Measurements from ENCODE around the gene OAS1. TPM values are rescaled to one million over a fixed set of nuclear protein-coding genes. Genes with fewer than 3 reads are reported as not detected.

Gene OAS1
- total and polyA plus RNA-seq, 2 donors (not counting 3 experiments of a cell fraction or from before 2014, with no cell fraction given): 5.7 to 6.4 TPM

DNA sequence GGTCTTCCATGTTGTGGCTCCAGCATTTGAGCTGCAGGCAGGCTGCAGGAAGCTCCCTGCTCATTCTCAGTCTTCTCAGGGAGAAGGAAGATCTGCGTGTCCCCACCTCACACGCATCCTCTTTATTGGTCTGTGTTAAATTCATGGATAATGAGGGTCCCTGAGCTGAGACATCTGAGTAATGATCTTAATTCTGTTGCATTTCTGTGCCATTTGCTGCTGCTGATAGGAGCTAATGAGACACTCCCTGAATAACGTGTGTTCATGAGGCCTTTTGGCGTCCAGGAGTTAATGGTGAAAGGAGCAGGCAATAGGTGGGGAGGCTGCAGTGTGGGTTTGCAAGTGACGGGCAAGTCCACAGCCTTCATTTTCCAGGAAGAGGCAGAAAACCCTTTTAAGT, 46.6 kb upstream of the OAS1 start:
- no peaks in the 10 kb centered on the region for H3K4me1 ChIP-seq (ENCODE audit: control insufficient read depth, extremely low read depth, insufficient read depth, low read length)
- CTCF ChIA-PET: interaction anchor here (1.5 kb wide), 1 partner anchor 170 kb away, joined by 3 read pairs; no protein-coding TSS in a partner anchor
- no peaks in the 10 kb centered on the region for H3K36me3 ChIP-seq (ENCODE audit: control insufficient read depth in 2 of 2, extremely low read depth in 1 of 2, insufficient read depth in 2 of 2, low read length in 2 of 2)
- no peaks in the 10 kb centered on the region for H3K27me3 ChIP-seq (ENCODE audit: control insufficient read depth in 2 of 2, insufficient read depth in 2 of 2, low read length in 2 of 2)
- H3K4me3 ChIP-seq (replicated peaks in 1 of 3; ENCODE audit: insufficient read depth in 1 of 3, low read depth in 1 of 3, low read length in 3 of 3): no peak overlapping the region
- H3K9ac ChIP-seq (replicated peaks; ENCODE audit: extremely low read depth, insufficient read depth, low read length): no peak overlapping the region
- FAIRE-seq: no peak
- no peaks in the 10 kb centered on the region for H4K20me1 ChIP-seq (replicated peaks; ENCODE audit: control insufficient read depth, extremely low read depth, insufficient read depth, low read length)
- intact Hi-C loops (cut with micrococcal nuclease): no loop called here
- H3K27ac ChIP-seq (ENCODE audit: insufficient read depth, low read depth, low read length): no peak overlapping the region
- dilution Hi-C loops (cut with MboI; ENCODE audit: extremely low pct_ligation_motif_present, low sequenced_read_pairs): no loop called here
- no peaks in the 10 kb centered on the region for H3K79me2 ChIP-seq (ENCODE audit: control insufficient read depth, insufficient read depth, low read length)
- BruUV-seq (replicated peaks): no TSS peak
- no peak overlapping the region for H3K4me2 ChIP-seq (ENCODE audit: insufficient read depth, low read length)
- POLR2A ChIA-PET: no interaction called here
- no peaks in the 10 kb centered on the region for H3K9me3 ChIP-seq (replicated peaks; ENCODE audit: control insufficient read depth, insufficient read depth, low read length)
- no peak for TF ChIP-seq EZH2 (IDR thresholded peaks at IDR 0.05; ENCODE audit: borderline replicate concordance, low read depth, low read length, severe bottlenecking)
- TF ChIP-seq FOS (IDR thresholded peaks at IDR 0.05; ENCODE audit: borderline replicate concordance, insufficient read depth, low read length): no peak
- no peak for TF ChIP-seq MYC (IDR thresholded peaks at IDR 0.05; ENCODE audit: low read depth, low read length)
- no peak for TF ChIP-seq POLR2A (IDR thresholded peaks at IDR 0.05; ENCODE audit: low read depth, low read length)
- no peak for TF ChIP-seq GATA2 (IDR thresholded peaks at IDR 0.05; ENCODE audit: insufficient read depth, insufficient read length, low read depth, low read length)
- no peak overlapping the region for H2AFZ ChIP-seq (ENCODE audit: low read depth, low read length)
- no peak for DNase-seq (ENCODE audit: low read depth, low spot score)
- H3K9me1 ChIP-seq (replicated peaks; ENCODE audit: control insufficient read depth, extremely low read depth, insufficient read depth, low read length): no peaks in the 10 kb centered on the region

DNA sequence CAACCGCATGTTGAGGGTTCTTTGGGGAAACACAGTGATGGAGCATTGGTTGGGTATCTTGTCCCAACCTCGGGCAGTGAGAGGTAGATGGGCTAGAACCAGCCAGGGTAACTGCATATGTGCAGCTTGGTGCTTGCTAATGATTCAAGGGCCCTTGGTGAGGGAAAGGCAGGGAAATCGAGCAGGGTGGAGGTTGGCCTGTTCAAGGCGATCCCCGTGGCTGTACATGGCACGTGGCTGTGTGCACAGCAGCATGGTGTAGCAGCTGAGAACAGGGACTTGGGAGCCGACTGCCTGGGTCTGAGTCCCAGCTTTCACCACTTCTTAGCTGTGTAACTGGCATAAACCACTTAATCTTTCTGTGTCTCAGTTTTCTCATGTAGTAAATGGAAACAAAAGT, 45.5 kb upstream of the OAS1 start:
- Histone ChIP-seq H4K20me1 (replicated peaks; ENCODE audit: control insufficient read depth, extremely low read depth, insufficient read depth, low read length) (no peaks in the 10 kb centered on the region), H2AFZ (ENCODE audit: low read depth, low read length) (no peak overlapping the region), H3K4me3 (replicated peaks in 1 of 3; ENCODE audit: insufficient read depth in 1 of 3, low read depth in 1 of 3, low read length in 3 of 3) (no peak overlapping the region), H3K79me2 (ENCODE audit: control insufficient read depth, insufficient read depth, low read length) (no peaks in the 10 kb centered on the region), H3K9ac (replicated peaks; ENCODE audit: extremely low read depth, insufficient read depth, low read length) (no peak overlapping the region), H3K9me3 (replicated peaks; ENCODE audit: control insufficient read depth, insufficient read depth, low read length) (no peaks in the 10 kb centered on the region), H3K4me1 (ENCODE audit: control insufficient read depth, extremely low read depth, insufficient read depth, low read length) (no peaks in the 10 kb centered on the region), H3K27ac (ENCODE audit: insufficient read depth, low read depth, low read length) (no peak overlapping the region), H3K36me3 (ENCODE audit: control insufficient read depth in 2 of 2, extremely low read depth in 1 of 2, insufficient read depth in 2 of 2, low read length in 2 of 2) (no peaks in the 10 kb centered on the region), H3K9me1 (replicated peaks; ENCODE audit: control insufficient read depth, extremely low read depth, insufficient read depth, low read length) (no peaks in the 10 kb centered on the region), H3K27me3 (ENCODE audit: control insufficient read depth in 2 of 2, insufficient read depth in 2 of 2, low read length in 2 of 2) (no peaks in the 10 kb centered on the region), H3K4me2 (ENCODE audit: insufficient read depth, low read length) (no peak overlapping the region)
- dilution Hi-C loops (cut with MboI; ENCODE audit: extremely low pct_ligation_motif_present, low sequenced_read_pairs) (no loop called here), intact Hi-C loops (cut with micrococcal nuclease) (no loop called here)
- BruUV-seq (replicated peaks): no TSS peak
- POLR2A ChIA-PET: interaction anchor here (0.7 kb wide), 1 partner anchor 298 kb away, joined by 6 read pairs; no protein-coding TSS in a partner anchor
- DNase-seq (ENCODE audit: low read depth, low spot score) (no peak), FAIRE-seq (no peak)
- TF ChIP-seq JUN (IDR thresholded peaks at IDR 0.05; ENCODE audit: borderline replicate concordance, insufficient read depth, insufficient read length, low read depth) (no peak), POLR2AphosphoS5 (IDR thresholded peaks at IDR 0.05; ENCODE audit: insufficient read depth, low read depth, low read length) (no peak), MYC (IDR thresholded peaks at IDR 0.05; ENCODE audit: low read depth, low read length) (no peak), EZH2 (IDR thresholded peaks at IDR 0.05; ENCODE audit: borderline replicate concordance, low read depth, low read length, severe bottlenecking) (no peak), POLR2A (IDR thresholded peaks at IDR 0.05; ENCODE audit: low read depth, low read length) (no peak), FOS (IDR thresholded peaks at IDR 0.05; ENCODE audit: borderline replicate concordance, insufficient read depth, low read length) (no peak), GATA2 (IDR thresholded peaks at IDR 0.05; ENCODE audit: insufficient read depth, insufficient read length, low read depth, low read length) (no peak)
- TF ChIP-seq, protein P1, sequence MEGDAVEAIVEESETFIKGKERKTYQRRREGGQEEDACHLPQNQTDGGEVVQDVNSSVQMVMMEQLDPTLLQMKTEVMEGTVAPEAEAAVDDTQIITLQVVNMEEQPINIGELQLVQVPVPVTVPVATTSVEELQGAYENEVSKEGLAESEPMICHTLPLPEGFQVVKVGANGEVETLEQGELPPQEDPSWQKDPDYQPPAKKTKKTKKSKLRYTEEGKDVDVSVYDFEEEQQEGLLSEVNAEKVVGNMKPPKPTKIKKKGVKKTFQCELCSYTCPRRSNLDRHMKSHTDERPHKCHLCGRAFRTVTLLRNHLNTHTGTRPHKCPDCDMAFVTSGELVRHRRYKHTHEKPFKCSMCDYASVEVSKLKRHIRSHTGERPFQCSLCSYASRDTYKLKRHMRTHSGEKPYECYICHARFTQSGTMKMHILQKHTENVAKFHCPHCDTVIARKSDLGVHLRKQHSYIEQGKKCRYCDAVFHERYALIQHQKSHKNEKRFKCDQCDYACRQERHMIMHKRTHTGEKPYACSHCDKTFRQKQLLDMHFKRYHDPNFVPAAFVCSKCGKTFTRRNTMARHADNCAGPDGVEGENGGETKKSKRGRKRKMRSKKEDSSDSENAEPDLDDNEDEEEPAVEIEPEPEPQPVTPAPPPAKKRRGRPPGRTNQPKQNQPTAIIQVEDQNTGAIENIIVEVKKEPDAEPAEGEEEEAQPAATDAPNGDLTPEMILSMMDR (IDR thresholded peaks at IDR 0.05; ENCODE audit: extremely low read depth in 1 of 2, insufficient read depth in 1 of 2, low read depth in 1 of 2, low read length in 2 of 2): no peak
- TF ChIP-seq, protein P2, sequence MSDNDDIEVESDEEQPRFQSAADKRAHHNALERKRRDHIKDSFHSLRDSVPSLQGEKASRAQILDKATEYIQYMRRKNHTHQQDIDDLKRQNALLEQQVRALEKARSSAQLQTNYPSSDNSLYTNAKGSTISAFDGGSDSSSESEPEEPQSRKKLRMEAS (IDR thresholded peaks at IDR 0.05; ENCODE audit: insufficient read depth, insufficient read length): no peak
- CTCF ChIA-PET: interaction anchor here (1.2 kb wide), 1 partner anchor 10 kb away, joined by 3 read pairs; no protein-coding TSS in a partner anchor

Data from endothelial cell of umbilical vein (primary cell).